ENCODE results near the gene SLC44A5. TPM values are rescaled to one million over a fixed set of nuclear protein-coding genes. Genes with fewer than 3 reads are reported as not detected.

SLC44A5 gene
- total RNA-seq, 4 donors from 2014 or later, result 0.15 to 0.58 TPM; not detected in 2

- no peaks in the 10 kb centered on the region for H3K4me1 ChIP-seq
- no peak overlapping the region for H3K4me3 ChIP-seq
- ATAC-seq (no peak), DNase-seq (no peak)
- intact Hi-C loops (cut with DNase I; ENCODE audit: low total_unique reads), result no loop called here
- in situ Hi-C loops (cut with MboI; ENCODE audit: low sequenced_read_pairs in 4 of 4), result no loop called here
- no peaks in the 10 kb centered on the region for H3K9me3 ChIP-seq
- H3K27ac ChIP-seq, result no peak overlapping the region
- TF ChIP-seq POLR2A (IDR thresholded peaks at IDR 0.05) (no peak), CTCF (IDR thresholded peaks at IDR 0.05 in 4 of 5, conservative IDR thresholded peaks at IDR 0.05 in 1 of 5) (no peak)
- no peaks in the 10 kb centered on the region for H3K27me3 ChIP-seq
- H3K36me3 ChIP-seq, result no peaks in the 10 kb centered on the region
These were observed 23.2 kb downstream of the SLC44A5 start for GRCh38 chr1:75587692-75588091.

GRCh38 chr1:75583282-75583681, 27.6 kb downstream of the SLC44A5 start:
- Histone ChIP-seq H3K36me3 (no peaks in the 10 kb centered on the region), H3K4me3 (no peak overlapping the region), H3K27me3 (no peaks in the 10 kb centered on the region), H3K4me1 (no peaks in the 10 kb centered on the region), H3K27ac (no peak overlapping the region), H3K9me3 (no peaks in the 10 kb centered on the region)
- TF ChIP-seq POLR2A (IDR thresholded peaks at IDR 0.05), result no peak
- TF ChIP-seq CTCF (IDR thresholded peaks at IDR 0.05 in 4 of 5, conservative IDR thresholded peaks at IDR 0.05 in 1 of 5), result no peak
- in situ Hi-C loops (cut with MboI; ENCODE audit: low sequenced_read_pairs in 4 of 4) (no loop called here), intact Hi-C loops (cut with DNase I; ENCODE audit: low total_unique reads) (no loop called here)
- ATAC-seq (no peak), DNase-seq (no peak)

GRCh38 chr1:75582725-75583261, 28.1 kb downstream of the SLC44A5 start:
- no peak for DNase-seq
- no peaks in the 10 kb centered on the region for H3K9me3 ChIP-seq
- H3K27me3 ChIP-seq, result no peaks in the 10 kb centered on the region
- in situ Hi-C loops (cut with MboI; ENCODE audit: low sequenced_read_pairs in 4 of 4) (no loop called here), intact Hi-C loops (cut with DNase I; ENCODE audit: low total_unique reads) (no loop called here)
- TF ChIP-seq CTCF (IDR thresholded peaks at IDR 0.05 in 4 of 5, conservative IDR thresholded peaks at IDR 0.05 in 1 of 5) (no peak), POLR2A (IDR thresholded peaks at IDR 0.05) (no peak)
- ATAC-seq, result no peak
- H3K36me3 ChIP-seq, result no peaks in the 10 kb centered on the region
- no peak overlapping the region for H3K4me3 ChIP-seq
- no peaks in the 10 kb centered on the region for H3K4me1 ChIP-seq
- H3K27ac ChIP-seq, result no peak overlapping the region

- H3K27me3 ChIP-seq, result no peaks in the 10 kb centered on the region
- H3K4me1 ChIP-seq, result no peaks in the 10 kb centered on the region
- no peak overlapping the region for H3K27ac ChIP-seq
- no peak for DNase-seq
- no peaks in the 10 kb centered on the region for H3K36me3 ChIP-seq
- no peak overlapping the region for H3K4me3 ChIP-seq
- H3K9me3 ChIP-seq, result no peaks in the 10 kb centered on the region
- intact Hi-C loops (cut with DNase I; ENCODE audit: low total_unique reads), result no loop called here
- TF ChIP-seq CTCF (IDR thresholded peaks at IDR 0.05 in 4 of 5, conservative IDR thresholded peaks at IDR 0.05 in 1 of 5), result no peak
- ATAC-seq, result no peak
- in situ Hi-C loops (cut with MboI; ENCODE audit: low sequenced_read_pairs in 4 of 4), result no loop called here
These were observed 31.9 kb downstream of the SLC44A5 start for GRCh38 chr1:75579046-75579445.

GRCh38 chr1:75575837-75576236, 35.1 kb downstream of the SLC44A5 start:
- Histone ChIP-seq H3K4me1 (no peaks in the 10 kb centered on the region), H3K27me3 (no peaks in the 10 kb centered on the region), H3K27ac (no peak overlapping the region), H3K4me3 (no peak overlapping the region), H3K36me3 (no peaks in the 10 kb centered on the region), H3K9me3 (no peaks in the 10 kb centered on the region)
- no peak for ATAC-seq
- intact Hi-C loops (cut with DNase I; ENCODE audit: low total_unique reads) (no loop called here), in situ Hi-C loops (cut with MboI; ENCODE audit: low sequenced_read_pairs in 4 of 4) (no loop called here)
- TF ChIP-seq POLR2A (IDR thresholded peaks at IDR 0.05), result no peak
- no peak for DNase-seq
